Panc1 (cell line): ENCODE results near the gene HOXA2. TPM values are rescaled to one million over a fixed set of nuclear protein-coding genes. Genes with fewer than 3 reads are reported as not detected.

ENCODE experiments used
- ATAC-seq: fragments of 200-7000 bp; cut with Tn5 transposase; 2 replicates; pipeline ENCODE4 v1.9.1; 2020; ENCODE audit warnings: mild to moderate bottlenecking, moderate library complexity
- BruUV-seq: library from RNA; stranded (reverse); fragments of 400-500 nt; replicated peaks from 2 replicates; lab custom pipeline; 2021; lab: Mats Ljungman, UMichigan
- CTCF ChIA-PET: fragments of 300-600 bp; sonication (Branson Sonifier 250); formaldehyde crosslinking; loops from one replicate; lab custom pipeline; 2022; ENCODE audit warnings: antibody characterized with exemption; lab: Charles Lee
- POLR2A ChIA-PET: fragments of 300-600 bp; sonication (Branson Sonifier 250); formaldehyde crosslinking; loops from one replicate; lab custom pipeline; 2022; ENCODE audit warnings: antibody characterized with exemption; lab: Charles Lee
- DNase-seq: peaks from one replicate; pipeline ENCODE4 v3.0.0-alpha.2; 2010; ENCODE audit warnings: low read depth, low spot score
- H3K27ac ChIP-seq: 2 replicates; pipeline ENCODE4 v1.5.1; 2011; ENCODE audit warnings: mild to moderate bottlenecking, low read length, inconsistent platforms
- H3K27me3 ChIP-seq: fragments of 200-500 bp; sonication (Bioruptor generic); 2 replicates; pipeline ENCODE4 v1.6.0; 2014; ENCODE audit warnings: low read length, inconsistent platforms; ENCODE audit not compliant: control insufficient read depth, insufficient read depth
- H3K36me3 ChIP-seq: fragments of 200-500 bp; sonication (Bioruptor generic); 2 replicates; pipeline ENCODE4 v1.5.1; 2014; ENCODE audit warnings: inconsistent platforms, mild to moderate bottlenecking, low read length, moderate library complexity; ENCODE audit not compliant: control insufficient read depth, insufficient read depth
- H3K4me1 ChIP-seq: 2 replicates; pipeline ENCODE4 v1.5.1; 2011; ENCODE audit warnings: inconsistent platforms, mild to moderate bottlenecking, low read length, moderate library complexity; ENCODE audit not compliant: control insufficient read depth, insufficient read depth
- H3K4me3 ChIP-seq, 2 experiments: 2 replicates each; pipeline ENCODE4 v1.5.1; 2011 to 2012; ENCODE audit warnings: low read depth in 2 of 2, low read length in 2 of 2, mild to moderate bottlenecking in 2 of 2, inconsistent platforms in 1 of 2, moderate library complexity in 1 of 2
- H3K9me3 ChIP-seq: fragments of 200-500 bp; sonication (Bioruptor generic); 2 replicates; pipeline ENCODE4 v1.5.1; 2014; ENCODE audit warnings: low read depth, mild to moderate bottlenecking, inconsistent platforms, low read length, moderate library complexity; ENCODE audit not compliant: control insufficient read depth, insufficient read depth
- POLR2AphosphoS5 ChIP-seq: IDR thresholded peaks from 2 replicates; pipeline ENCODE4 v1.6.1; 2012; ENCODE audit warnings: mild to moderate bottlenecking, low read depth, low read length, moderate library complexity
- REST ChIP-seq, 2 experiments: IDR thresholded peaks; 2 replicates each; pipeline ENCODE4 v1.6.1; 2011 to 2012; ENCODE audit warnings: low read depth in 2 of 2, control low read depth in 1 of 2, low read length in 1 of 2, mild to moderate bottlenecking in 1 of 2, moderate library complexity in 1 of 2; ENCODE audit not compliant: insufficient read depth in 1 of 2
- SIN3A ChIP-seq: IDR thresholded peaks from 2 replicates; pipeline ENCODE4 v1.6.1; 2012; ENCODE audit warnings: low read depth, mild to moderate bottlenecking, low read length, moderate library complexity, borderline replicate concordance; ENCODE audit not compliant: insufficient read depth
- TCF7L2 ChIP-seq: IDR thresholded peaks from 2 replicates; pipeline ENCODE4 v1.6.1; 2011; ENCODE audit warnings: mild to moderate bottlenecking, low read depth, low read length, inconsistent platforms
- in situ Hi-C: cut with HindIII; loops from 2 replicates; pipeline ENCODE4 v1.10.0; 2016; ENCODE audit warnings: low sequenced_read_pairs, low pct_unique_long_range_greater_than_20kb
- intact Hi-C: fragments of 100-400 bp; cut with micrococcal nuclease; formaldehyde crosslinking; loops from one replicate; pipeline ENCODE4 v1.10.0; 2022; ENCODE audit not compliant: unreplicated experiment
- total RNA-seq: library from RNA; stranded (reverse); gene quantifications from one replicate; pipeline ENCODE4 v1.2.1, GENCODE V29; 2021; ENCODE audit not compliant: unreplicated experiment
- TF ChIP-seq, protein P1 (sequence below): fragments of 450-650 bp; IDR thresholded peaks from 2 replicates; pipeline ENCODE4 v1.5.1; 2017; ENCODE audit warnings: mild to moderate bottlenecking

The HOXA2 gene
- total RNA-seq, 1 experiment from 2014 or later, result 2.9 TPM

GRCh38 chr7:27147199-27148030 is 44.9 kb upstream of the HOXA2 start, which contains the start of gene HOXA6:
Gene HOXA6 (minus strand): TSS chr7:27147774. CDS start chr7:27147749, 25 bp downstream.
- Histone ChIP-seq H3K27ac (peak within 1 kb of the TSS; percentile 24), H3K4me1 (peaks cover 22% of the 10 kb centered on the region), H3K9me3 (no peaks in the 10 kb centered on the region), H3K36me3 (no peaks in the 10 kb centered on the region), H3K27me3 (no peaks in the 10 kb centered on the region), H3K4me3 (no peak within 1 kb of the TSS)
- POLR2A ChIA-PET, result no interaction called here
- no peak for ATAC-seq
- BruUV-seq, result no TSS peak
- in situ Hi-C loops, result no loop called here
- no peak for DNase-seq
- TF ChIP-seq POLR2AphosphoS5, result no peak
- TF ChIP-seq, protein P1, sequence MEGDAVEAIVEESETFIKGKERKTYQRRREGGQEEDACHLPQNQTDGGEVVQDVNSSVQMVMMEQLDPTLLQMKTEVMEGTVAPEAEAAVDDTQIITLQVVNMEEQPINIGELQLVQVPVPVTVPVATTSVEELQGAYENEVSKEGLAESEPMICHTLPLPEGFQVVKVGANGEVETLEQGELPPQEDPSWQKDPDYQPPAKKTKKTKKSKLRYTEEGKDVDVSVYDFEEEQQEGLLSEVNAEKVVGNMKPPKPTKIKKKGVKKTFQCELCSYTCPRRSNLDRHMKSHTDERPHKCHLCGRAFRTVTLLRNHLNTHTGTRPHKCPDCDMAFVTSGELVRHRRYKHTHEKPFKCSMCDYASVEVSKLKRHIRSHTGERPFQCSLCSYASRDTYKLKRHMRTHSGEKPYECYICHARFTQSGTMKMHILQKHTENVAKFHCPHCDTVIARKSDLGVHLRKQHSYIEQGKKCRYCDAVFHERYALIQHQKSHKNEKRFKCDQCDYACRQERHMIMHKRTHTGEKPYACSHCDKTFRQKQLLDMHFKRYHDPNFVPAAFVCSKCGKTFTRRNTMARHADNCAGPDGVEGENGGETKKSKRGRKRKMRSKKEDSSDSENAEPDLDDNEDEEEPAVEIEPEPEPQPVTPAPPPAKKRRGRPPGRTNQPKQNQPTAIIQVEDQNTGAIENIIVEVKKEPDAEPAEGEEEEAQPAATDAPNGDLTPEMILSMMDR, result no peak
- TF ChIP-seq TCF7L2, result no peak
- TF ChIP-seq REST (IDR thresholded peaks at IDR 0.05; ENCODE audit: insufficient read depth in 1 of 2, low read depth in 2 of 2, low read length in 1 of 2), result no peak
- no peak for TF ChIP-seq SIN3A
- intact Hi-C loops, result no loop called here
- CTCF ChIA-PET, result no interaction called here

DNA sequence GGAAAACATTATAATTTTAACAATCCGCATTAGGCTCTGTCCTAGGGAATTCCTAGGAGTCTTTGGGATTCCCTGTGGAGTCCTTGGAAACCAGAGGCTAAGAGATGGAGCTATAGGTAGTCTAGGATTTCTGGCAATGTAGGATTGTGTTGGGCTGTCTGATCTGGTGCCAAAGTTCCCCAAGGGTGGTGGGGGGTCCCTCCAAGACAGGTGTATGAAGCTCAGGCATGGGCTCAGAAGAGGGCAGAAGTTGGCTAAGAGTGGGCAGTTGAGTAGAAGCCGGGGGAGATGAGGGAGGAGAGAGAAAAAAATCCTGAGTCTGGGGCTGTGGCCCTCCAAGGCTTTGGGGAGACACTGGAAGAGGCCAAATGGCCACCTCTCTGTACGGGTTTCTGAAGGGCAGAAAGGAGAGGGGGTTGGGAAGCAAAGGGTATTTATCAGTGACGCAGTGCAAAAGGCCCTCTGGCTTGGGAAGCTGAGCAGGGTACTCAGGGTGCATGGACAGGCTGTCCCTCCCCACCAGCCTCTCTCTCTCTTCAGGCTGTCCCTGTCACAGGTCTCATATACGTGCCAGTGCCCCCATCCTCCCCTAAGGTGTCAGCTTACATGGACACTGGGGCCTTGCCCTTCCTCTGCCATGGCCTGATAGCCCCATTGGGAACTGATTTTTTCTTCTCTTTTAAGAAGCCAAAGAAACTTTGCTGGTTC is 44.2 kb upstream of the HOXA2 start:
- H3K36me3 ChIP-seq, result no peaks in the 10 kb centered on the region
- TF ChIP-seq SIN3A, result no peak
- TF ChIP-seq, protein P1, result no peak
- TF ChIP-seq REST (IDR thresholded peaks at IDR 0.05; ENCODE audit: insufficient read depth in 1 of 2, low read depth in 2 of 2, low read length in 1 of 2), result no peak
- no peak for TF ChIP-seq TCF7L2
- no peak for TF ChIP-seq POLR2AphosphoS5
- CTCF ChIA-PET, result no interaction called here
- no peaks in the 10 kb centered on the region for H3K9me3 ChIP-seq
- POLR2A ChIA-PET, result no interaction called here
- in situ Hi-C loops (no loop called here), intact Hi-C loops (no loop called here)
- DNase-seq, result no peak
- H3K27me3 ChIP-seq, result no peaks in the 10 kb centered on the region
- ATAC-seq, result no peak
- H3K4me1 ChIP-seq, result peaks cover 25% of the 10 kb centered on the region
- no peak overlapping the region for H3K4me3 ChIP-seq
- H3K27ac ChIP-seq, result no peak overlapping the region
- no TSS peak for BruUV-seq
